Pancreas (tissue), 10 donors: ENCODE results near the gene PFKP. TPM values are rescaled to one million over a fixed set of nuclear protein-coding genes. Genes with fewer than 3 reads are reported as not detected.

Experiments used
- ATAC-seq, 4 donors: fragments of 200-7000 bp; cut with Tn5 transposase; one replicate each; pipeline versions ENCODE4 v1.8.0 to v1.9.1; 2020; ENCODE audit warnings: mild to moderate bottlenecking in 4 of 4, moderate library complexity in 4 of 4
- DNase-seq, 6 donors: peaks; one replicate each; pipeline ENCODE4 v3.0.0-alpha.2; 2020
- FAIRE-seq: peaks from 2 replicates; lab custom pipeline; 2012; peaks lifted over from hg19 to GRCh38; lab: Jason Lieb, UNC
- H3K27ac ChIP-seq, 4 donors: fragments of 200-600 bp; sonication (generic); 1 replicate in 3 of 4; 2 replicates in 1 of 4; pipeline versions ENCODE4 v1.5.0 to v1.8.0; 2020
- H3K27me3 ChIP-seq, 4 donors: fragments of 200-600 bp; one replicate each; pipeline ENCODE4 v1.8.0; 2021
- H3K36me3 ChIP-seq, 3 donors: fragments of 200-600 bp; sonication (generic) in 1 of 3; one replicate each; pipeline versions ENCODE4 v1.5.0 to v1.8.0; 2020 to 2021
- H3K4me1 ChIP-seq, 3 donors: fragments of 200-600 bp; one replicate each; pipeline ENCODE4 v1.8.0; 2021
- H3K4me3 ChIP-seq, 4 donors: fragments of 200-600 bp; sonication (generic) in 2 of 4; one replicate each; pipeline versions ENCODE4 v1.5.0 to v1.8.0; 2020 to 2021
- H3K9me3 ChIP-seq, 4 donors: fragments of 200-600 bp; one replicate each; pipeline ENCODE4 v1.8.0; 2021
- WGBS, 2 donors: extraction: QIAGEN DNeasy Blood & Tissue Kit; methylation state at CpG; one replicate each; pipeline ENCODE4 v1.1.7; 2013; 5-methylcytosine and 5-hydroxymethylcytosine counted together
- intact Hi-C, 3 donors: fragments of 100-400 bp; cut with DNase I; formaldehyde crosslinking; loops; one replicate each; pipeline versions ENCODE4 v1.11.1 to v1.14.2; 2022
- polyA plus RNA-seq, 2 donors: library from polyadenylated mRNA; stranded (reverse); fragments of 200-250 nt; gene quantifications; one replicate each; pipeline ENCODE4 v1.2.3, GENCODE V29; 2013
- total RNA-seq, 6 donors: library from RNA; stranded (reverse); fragmentation: NEBNext Ultra II Directional in 4 of 6; extraction: Animal tissue kit (Norgen Biotek cat#: 25700) in 4 of 6; gene quantifications; one replicate each; pipeline versions ENCODE4 v1.2.1 to v1.2.4, GENCODE V29; 2021 to 2023
- TF ChIP-seq, protein P1 (sequence below), 4 donors: fragments of 200-600 bp; sonication (generic) in 3 of 4; IDR thresholded peaks; one replicate each; pipeline versions ENCODE4 v1.5.0 to v1.8.0; 2021; ENCODE audit warnings: antibody characterized with exemption in 4 of 4
- donor health status: healthy with polysubstance abuse.
- donor health status: DM: no; HTN: no; CAD: no; lungs with moderate emphysema.
- donor health status: DM: no; HTN: no; CAD: no.
- donor health status: control.
- donor health status: control.
- donor health status: Bipolar disorder and iron deficiency.
- donor health status: DM: yes; HTN: yes; CAD: no.
- donor health status: DM: no; HTN: no; CAD: no.
- donor health status: DM: no; HTN: no; CAD: no.
- donor health status: DM: yes; HTN: yes; CAD: no.

Gene PFKP
- total and polyA plus RNA-seq, 8 donors, result 6.8 to 32.5 (median 14.1) TPM

DNA sequence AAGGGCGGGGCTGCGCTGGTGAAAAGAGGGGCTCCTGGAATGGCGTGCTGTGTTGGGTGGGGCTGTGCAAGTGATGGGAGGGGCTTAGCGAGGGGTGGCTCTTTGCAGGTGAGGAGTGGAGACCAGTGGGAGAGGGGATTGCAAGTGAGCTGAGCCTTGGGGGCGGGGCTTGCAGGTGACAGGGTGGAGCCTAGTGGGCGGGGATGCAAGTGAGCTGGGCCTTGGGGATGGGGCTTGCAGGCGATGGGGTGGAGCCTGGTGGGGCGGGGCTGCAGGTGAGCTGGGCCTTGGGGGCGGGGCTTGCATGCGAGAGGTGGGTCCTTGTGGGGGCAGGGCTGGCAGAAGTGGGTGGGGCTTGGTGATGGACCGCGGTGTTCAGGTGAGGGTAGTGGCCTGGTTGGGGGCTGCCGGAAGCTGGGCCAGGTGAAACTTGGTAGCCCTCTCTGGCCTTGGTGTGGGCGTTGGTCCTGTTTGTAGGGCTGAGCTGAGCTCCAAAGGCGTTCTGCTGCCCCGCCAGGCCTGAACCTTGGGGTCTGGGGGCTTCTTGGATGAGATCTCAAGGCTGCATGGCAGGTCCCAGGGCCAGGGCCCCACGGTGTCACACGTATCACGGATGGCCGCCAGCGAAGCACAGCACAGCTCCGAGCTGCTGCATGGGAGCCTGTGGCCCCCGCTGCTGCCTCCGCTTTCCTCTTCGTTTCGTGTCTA is 106.0 kb downstream of the PFKP start:
- intact Hi-C loops, result no loop called here
- ATAC-seq (peak; percentile 60 to 74 (median 69)), FAIRE-seq (no peak), DNase-seq (peak in 5 of 6 donors; percentile 84 to 97 (median 95))
- H3K27me3 ChIP-seq, result no peaks in the 10 kb centered on the region
- peak overlapping the region in 3 of 4 donors; percentile 10 to 94 (median 33) for H3K4me3 ChIP-seq
- TF ChIP-seq, protein P1, sequence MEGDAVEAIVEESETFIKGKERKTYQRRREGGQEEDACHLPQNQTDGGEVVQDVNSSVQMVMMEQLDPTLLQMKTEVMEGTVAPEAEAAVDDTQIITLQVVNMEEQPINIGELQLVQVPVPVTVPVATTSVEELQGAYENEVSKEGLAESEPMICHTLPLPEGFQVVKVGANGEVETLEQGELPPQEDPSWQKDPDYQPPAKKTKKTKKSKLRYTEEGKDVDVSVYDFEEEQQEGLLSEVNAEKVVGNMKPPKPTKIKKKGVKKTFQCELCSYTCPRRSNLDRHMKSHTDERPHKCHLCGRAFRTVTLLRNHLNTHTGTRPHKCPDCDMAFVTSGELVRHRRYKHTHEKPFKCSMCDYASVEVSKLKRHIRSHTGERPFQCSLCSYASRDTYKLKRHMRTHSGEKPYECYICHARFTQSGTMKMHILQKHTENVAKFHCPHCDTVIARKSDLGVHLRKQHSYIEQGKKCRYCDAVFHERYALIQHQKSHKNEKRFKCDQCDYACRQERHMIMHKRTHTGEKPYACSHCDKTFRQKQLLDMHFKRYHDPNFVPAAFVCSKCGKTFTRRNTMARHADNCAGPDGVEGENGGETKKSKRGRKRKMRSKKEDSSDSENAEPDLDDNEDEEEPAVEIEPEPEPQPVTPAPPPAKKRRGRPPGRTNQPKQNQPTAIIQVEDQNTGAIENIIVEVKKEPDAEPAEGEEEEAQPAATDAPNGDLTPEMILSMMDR (IDR thresholded peaks at IDR 0.05), result no peak
- peaks cover 0 to 10% (median 0%) of the 10 kb centered on the region in 3 donors for H3K36me3 ChIP-seq
- H3K27ac ChIP-seq, result no peak overlapping the region
- peaks cover 0 to 12% (median 7%) of the 10 kb centered on the region in 3 donors for H3K4me1 ChIP-seq
- 41 to 49% methylated on average over 22 to 26 of the region's 26 CpGs for WGBS, 2 donors
- H3K9me3 ChIP-seq, result no peaks in the 10 kb centered on the region

DNA sequence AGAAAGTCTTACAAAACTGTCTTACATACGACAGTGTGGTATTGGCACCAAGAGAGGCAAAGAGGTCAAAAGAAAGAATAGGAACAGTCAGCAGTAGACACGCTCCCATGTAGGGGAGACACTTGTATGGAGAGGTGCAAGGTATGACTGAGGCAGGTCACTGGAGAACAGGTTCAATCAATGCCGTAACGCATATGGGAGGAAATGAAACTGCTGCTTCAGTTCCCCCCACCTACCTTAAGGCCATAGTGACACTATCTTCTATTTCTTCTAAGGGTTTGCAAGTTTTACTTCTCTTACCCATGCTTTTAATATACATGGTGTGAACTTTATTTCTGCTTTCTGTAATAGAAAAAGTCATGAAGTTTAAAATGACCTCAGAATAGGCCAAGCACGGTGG is 110.7 kb downstream of the PFKP start:
- Histone ChIP-seq H3K27me3 (no peaks in the 10 kb centered on the region), H3K9me3 (no peaks in the 10 kb centered on the region), H3K36me3 (no peaks in the 10 kb centered on the region), H3K27ac (no peak overlapping the region), H3K4me3 (no peak overlapping the region), H3K4me1 (no peaks in the 10 kb centered on the region)
- DNase-seq, result no peak
- no peak for FAIRE-seq
- 77 to 88% methylated on average over 5 of the region's 5 CpGs for WGBS, 2 donors
- intact Hi-C loops, result no loop called here
- no peak for ATAC-seq
- TF ChIP-seq, protein P1 (IDR thresholded peaks at IDR 0.05), result no peak

DNA sequence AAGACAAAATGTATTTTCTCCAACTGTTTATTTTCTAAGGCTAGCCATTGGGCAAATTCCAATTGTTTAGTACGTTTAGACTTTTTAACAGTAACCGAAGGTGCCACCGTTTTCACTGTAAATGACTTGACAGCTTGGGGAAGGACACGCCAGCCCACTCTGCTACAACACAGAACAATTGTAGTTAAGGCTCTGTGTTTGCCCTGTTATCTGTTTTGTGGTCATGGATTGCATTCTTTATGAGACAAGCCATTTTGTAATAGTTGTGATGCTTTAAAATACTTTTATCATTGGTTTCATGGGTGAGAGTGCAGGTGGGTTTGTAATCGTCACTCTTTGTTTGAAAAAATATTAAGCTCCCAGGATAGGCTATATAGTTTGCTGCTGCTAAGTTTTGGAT is 111.8 kb downstream of the PFKP start:
- WGBS, 2 donors, result 56 to 64% methylated on average over 5 of the region's 5 CpGs
- intact Hi-C loops, result no loop called here
- Histone ChIP-seq H3K9me3 (no peaks in the 10 kb centered on the region), H3K36me3 (no peaks in the 10 kb centered on the region), H3K27ac (no peak overlapping the region), H3K4me3 (no peak overlapping the region), H3K4me1 (no peaks in the 10 kb centered on the region), H3K27me3 (no peaks in the 10 kb centered on the region)
- TF ChIP-seq, protein P1 (IDR thresholded peaks at IDR 0.05), result no peak
- ATAC-seq (no peak), FAIRE-seq (no peak), DNase-seq (no peak)

DNA sequence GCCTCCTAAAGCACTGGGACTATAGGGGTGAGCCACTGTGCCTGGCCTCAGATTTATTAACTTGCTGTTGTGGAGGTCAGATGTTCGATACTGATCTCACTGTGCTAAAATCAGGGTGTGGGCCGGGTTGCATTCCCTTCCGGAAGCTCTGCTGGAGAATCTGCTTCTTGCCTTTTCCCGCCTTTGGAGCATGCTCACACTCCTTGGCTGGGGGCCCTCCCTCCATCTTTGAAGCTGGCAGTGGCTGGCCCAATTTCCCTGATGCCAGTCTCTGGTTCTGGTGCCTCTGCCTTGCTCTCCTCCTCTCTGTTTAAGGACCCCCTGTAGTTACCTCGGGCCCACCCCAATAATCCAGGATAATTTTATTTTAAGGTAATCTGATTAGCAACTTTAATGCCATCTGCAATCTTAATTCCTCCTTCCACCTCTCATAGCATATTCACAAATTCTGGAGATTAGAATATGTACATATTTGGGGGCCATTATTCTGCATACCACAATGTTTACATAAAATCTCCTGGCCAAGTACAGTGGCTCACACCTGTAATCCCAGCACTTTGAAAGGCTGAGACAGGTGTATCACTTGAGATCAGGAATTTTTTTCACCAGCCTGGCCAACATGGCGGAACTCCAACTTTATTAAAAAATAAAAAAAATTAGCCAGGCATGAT is 113.1 kb downstream of the PFKP start:
- H3K36me3 ChIP-seq, result no peaks in the 10 kb centered on the region
- H3K9me3 ChIP-seq, result no peaks in the 10 kb centered on the region
- WGBS, 2 donors, result 75 to 82% methylated on average over 6 of the region's 6 CpGs
- H3K27me3 ChIP-seq, result no peaks in the 10 kb centered on the region
- DNase-seq (no peak), FAIRE-seq (no peak), ATAC-seq (no peak)
- H3K4me1 ChIP-seq, result no peaks in the 10 kb centered on the region
- H3K27ac ChIP-seq, result no peak overlapping the region
- TF ChIP-seq, protein P1 (IDR thresholded peaks at IDR 0.05), result no peak
- intact Hi-C loops, result no loop called here
- H3K4me3 ChIP-seq, result no peak overlapping the region

DNA sequence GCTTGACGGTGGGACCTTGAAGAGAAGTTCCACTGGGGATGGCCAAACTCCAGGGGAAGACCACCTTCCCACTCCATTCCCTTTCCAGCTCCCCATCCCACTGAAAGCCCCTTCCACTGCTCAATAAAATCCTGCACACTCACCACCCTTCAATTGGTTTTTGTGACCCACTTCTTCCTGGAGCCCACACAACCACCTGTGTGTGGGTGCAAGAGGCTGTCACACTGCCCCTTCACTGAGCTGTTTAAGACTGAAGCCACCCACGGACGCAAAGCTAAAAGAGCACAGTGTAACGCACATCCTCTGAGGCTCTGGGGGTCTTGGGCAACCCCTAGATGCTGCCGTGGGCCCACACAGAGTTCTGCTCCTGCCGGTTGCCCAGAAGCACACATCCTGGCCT is 118.0 kb downstream of the PFKP start:
- H3K27ac ChIP-seq, result no peak overlapping the region
- FAIRE-seq (no peak), DNase-seq (no peak), ATAC-seq (no peak)
- no peak overlapping the region for H3K4me3 ChIP-seq
- TF ChIP-seq, protein P1 (IDR thresholded peaks at IDR 0.05), result no peak
- H3K9me3 ChIP-seq, result no peaks in the 10 kb centered on the region
- H3K36me3 ChIP-seq, result no peaks in the 10 kb centered on the region
- no peaks in the 10 kb centered on the region for H3K4me1 ChIP-seq
- no peaks in the 10 kb centered on the region for H3K27me3 ChIP-seq
- intact Hi-C loops, result no loop called here
- 64 to 74% methylated on average over 6 of the region's 6 CpGs for WGBS, 2 donors
